ENCODE measurements around the gene SEMA4D.

DNA sequence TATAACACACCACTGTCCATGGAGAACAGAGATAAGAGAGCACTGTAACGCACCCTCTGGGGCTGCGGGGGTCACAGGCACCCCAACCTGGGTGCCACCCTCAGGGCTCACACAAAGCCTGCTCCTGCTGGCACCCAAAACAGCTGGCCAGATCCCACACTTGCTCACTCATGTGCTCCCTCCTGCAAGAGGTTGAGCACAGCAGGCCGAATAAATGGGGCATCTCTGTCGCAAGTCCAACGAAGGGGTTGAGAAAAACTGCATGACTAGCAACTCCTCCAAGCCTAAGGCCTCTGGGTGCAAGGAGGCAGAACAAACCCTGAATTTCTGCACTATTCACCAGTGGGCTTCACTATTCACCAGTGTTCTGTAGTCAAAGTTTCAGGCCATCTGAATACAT, 99.3 kb downstream of the SEMA4D start:
- TF ChIP-seq, protein P1, sequence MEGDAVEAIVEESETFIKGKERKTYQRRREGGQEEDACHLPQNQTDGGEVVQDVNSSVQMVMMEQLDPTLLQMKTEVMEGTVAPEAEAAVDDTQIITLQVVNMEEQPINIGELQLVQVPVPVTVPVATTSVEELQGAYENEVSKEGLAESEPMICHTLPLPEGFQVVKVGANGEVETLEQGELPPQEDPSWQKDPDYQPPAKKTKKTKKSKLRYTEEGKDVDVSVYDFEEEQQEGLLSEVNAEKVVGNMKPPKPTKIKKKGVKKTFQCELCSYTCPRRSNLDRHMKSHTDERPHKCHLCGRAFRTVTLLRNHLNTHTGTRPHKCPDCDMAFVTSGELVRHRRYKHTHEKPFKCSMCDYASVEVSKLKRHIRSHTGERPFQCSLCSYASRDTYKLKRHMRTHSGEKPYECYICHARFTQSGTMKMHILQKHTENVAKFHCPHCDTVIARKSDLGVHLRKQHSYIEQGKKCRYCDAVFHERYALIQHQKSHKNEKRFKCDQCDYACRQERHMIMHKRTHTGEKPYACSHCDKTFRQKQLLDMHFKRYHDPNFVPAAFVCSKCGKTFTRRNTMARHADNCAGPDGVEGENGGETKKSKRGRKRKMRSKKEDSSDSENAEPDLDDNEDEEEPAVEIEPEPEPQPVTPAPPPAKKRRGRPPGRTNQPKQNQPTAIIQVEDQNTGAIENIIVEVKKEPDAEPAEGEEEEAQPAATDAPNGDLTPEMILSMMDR (IDR thresholded peaks at IDR 0.05; ENCODE audit: borderline replicate concordance, extremely low read depth, low read length, poor library complexity, severe bottlenecking) = no peak
- no peak for TF ChIP-seq EZH2 (IDR thresholded peaks at IDR 0.05; ENCODE audit: borderline replicate concordance, low read depth, low read length, severe bottlenecking)
